RWPE2 (cell line): ENCODE data around the gene MADD.

Experiments
- ATAC-seq: fragments of 200-7000 bp; cut with Tn5 transposase; 3 replicates; pipeline ENCODE4 v1.9.1; 2021; ENCODE audit warnings: low read depth
- DNase-seq: peaks from one replicate; pipeline ENCODE4 v3.0.0-alpha.2; 2020; ENCODE audit warnings: low spot score
- H3K27ac ChIP-seq: fragments of 450-650 bp; 2 replicates; pipeline ENCODE4 v1.5.1; 2017; ENCODE audit warnings: mild to moderate bottlenecking; ENCODE audit not compliant: poor library complexity, severe bottlenecking
- H3K27me3 ChIP-seq: fragments of 250-450 bp; sonication (Bioruptor Pico); 2 replicates; pipeline ENCODE4 v1.5.1; 2021; ENCODE audit warnings: mild to moderate bottlenecking, moderate library complexity; ENCODE audit not compliant: insufficient read depth, poor library complexity, severe bottlenecking
- H3K36me3 ChIP-seq: fragments of 250-450 bp; sonication (Bioruptor Pico); 2 replicates; pipeline ENCODE4 v1.5.1; 2020; ENCODE audit warnings: low read depth, mild to moderate bottlenecking, moderate library complexity
- H3K4me1 ChIP-seq: fragments of 250-450 bp; sonication (Bioruptor Pico); 2 replicates; pipeline ENCODE4 v1.5.1; 2021; ENCODE audit warnings: mild to moderate bottlenecking, moderate library complexity; ENCODE audit not compliant: insufficient read depth, poor library complexity, severe bottlenecking
- H3K4me3 ChIP-seq: fragments of 250-450 bp; sonication (Bioruptor Pico); 2 replicates; pipeline ENCODE4 v1.5.1; 2021; ENCODE audit warnings: mild to moderate bottlenecking, moderate library complexity; ENCODE audit not compliant: severe bottlenecking
- H3K9me3 ChIP-seq: fragments of 250-450 bp; sonication (Bioruptor Pico); 2 replicates; pipeline ENCODE4 v1.5.1; 2021; ENCODE audit warnings: mild to moderate bottlenecking, moderate library complexity; ENCODE audit not compliant: severe bottlenecking
- CTCF ChIP-seq: fragments of 450-650 bp; IDR thresholded peaks from one replicate; pipeline ENCODE4 v1.5.1; 2017; ENCODE audit warnings: mild to moderate bottlenecking, moderate library complexity; ENCODE audit not compliant: poor library complexity, severe bottlenecking

The MADD gene

GRCh38 chr11:47239852-47240251, 30.1 kb upstream of the MADD start:
- Histone ChIP-seq H3K36me3 (peaks cover 85% of the 10 kb centered on the region), H3K4me3 (no peak overlapping the region), H3K9me3 (no peaks in the 10 kb centered on the region), H3K27ac (no peak overlapping the region), H3K27me3 (no peaks in the 10 kb centered on the region), H3K4me1 (no peaks in the 10 kb centered on the region)
- ATAC-seq (no peak), DNase-seq (no peak)
- TF ChIP-seq CTCF = no peak

- ATAC-seq (no peak), DNase-seq (no peak)
- Histone ChIP-seq H3K4me3 (no peak overlapping the region), H3K9me3 (no peaks in the 10 kb centered on the region), H3K27ac (no peak overlapping the region), H3K4me1 (no peaks in the 10 kb centered on the region), H3K36me3 (peaks cover 80% of the 10 kb centered on the region), H3K27me3 (no peaks in the 10 kb centered on the region)
- no peak for TF ChIP-seq CTCF
These were observed 28.1 kb upstream of the MADD start for GRCh38 chr11:47241841-47242301.

DNA sequence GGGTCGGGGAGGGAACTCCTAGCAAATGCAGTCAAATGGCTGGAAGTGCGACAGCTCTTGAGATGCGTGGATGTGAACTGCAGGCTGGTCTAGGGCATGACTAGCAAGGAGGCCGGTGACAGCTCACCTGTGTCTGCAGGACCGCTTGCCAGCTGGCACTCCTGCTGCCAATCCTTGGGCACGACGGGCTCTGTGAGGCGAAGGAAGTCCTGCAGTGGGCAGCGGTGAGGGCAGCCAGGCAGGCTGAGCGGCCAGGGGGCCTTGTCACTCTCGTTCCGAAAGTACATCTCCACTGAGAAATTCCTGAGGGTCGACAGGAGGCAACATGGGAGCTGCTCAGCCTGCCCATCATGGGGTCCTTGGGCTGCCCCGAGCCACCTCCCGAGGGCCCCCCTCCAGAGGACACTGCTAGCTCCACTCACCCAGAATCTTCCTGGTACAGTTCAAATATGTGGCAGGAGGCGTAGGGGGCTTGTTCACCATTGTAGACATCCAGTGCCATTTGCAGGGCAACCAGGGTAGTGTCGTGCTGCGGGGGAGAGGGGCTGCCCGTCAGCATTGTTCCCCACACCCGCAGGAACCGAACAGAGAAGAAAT, 27.2 kb upstream of the MADD start:
- ATAC-seq (peak; percentile 8; the same call in 1 of the 3 replicates), DNase-seq (no peak)
- Histone ChIP-seq H3K36me3 (peaks cover 84% of the 10 kb centered on the region), H3K27me3 (no peaks in the 10 kb centered on the region), H3K9me3 (no peaks in the 10 kb centered on the region), H3K4me3 (no peak overlapping the region), H3K27ac (no peak overlapping the region), H3K4me1 (no peaks in the 10 kb centered on the region)
- no peak for TF ChIP-seq CTCF

- Histone ChIP-seq H3K4me1 (no peaks in the 10 kb centered on the region), H3K9me3 (no peaks in the 10 kb centered on the region), H3K4me3 (no peak overlapping the region), H3K27ac (no peak overlapping the region), H3K27me3 (no peaks in the 10 kb centered on the region), H3K36me3 (peaks cover 80% of the 10 kb centered on the region)
- no peak for TF ChIP-seq CTCF
- no peak for DNase-seq
- ATAC-seq = peak; percentile 7; the same call in 1 of the 3 replicates
These were observed 26.5 kb upstream of the MADD start for GRCh38 chr11:47243454-47243853.
